Measurements from ENCODE around the gene CCDC27. TPM values are rescaled to one million over a fixed set of nuclear protein-coding genes. Genes with fewer than 3 reads are reported as not detected.

The CCDC27 gene
- total and polyA plus RNA-seq, 2 of the 8 experiments (the other 6 are each of a cell fraction or from before 2014, with no cell fraction given), result 0.15 TPM; not detected in 1

DNA sequence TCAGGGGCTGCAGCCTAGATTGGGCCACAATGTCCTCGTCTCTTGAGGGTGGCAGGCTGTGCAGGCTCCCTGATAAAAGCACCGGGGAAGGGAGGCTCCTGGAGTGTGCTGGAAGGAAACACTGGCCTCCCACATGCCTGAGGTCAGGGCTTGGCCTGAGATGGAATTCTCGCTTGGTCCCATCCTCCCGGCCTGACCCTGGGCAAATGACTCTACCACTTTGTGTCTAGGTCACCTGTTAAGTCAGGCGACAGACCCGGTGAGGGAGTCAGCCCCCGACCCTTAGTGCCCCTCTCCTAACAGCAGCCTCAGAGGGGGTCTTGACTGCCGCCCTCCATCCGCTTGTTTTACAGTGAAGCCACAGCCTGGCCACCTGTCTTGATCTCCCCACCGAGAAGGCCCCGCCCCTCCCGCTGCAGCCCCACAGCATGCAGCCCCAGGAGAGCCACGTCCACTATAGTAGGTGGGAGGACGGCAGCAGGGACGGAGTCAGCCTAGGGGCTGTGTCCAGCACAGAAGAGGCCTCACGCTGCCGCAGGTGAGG is 22.8 kb downstream of the CCDC27 start:
- Histone ChIP-seq H4K91ac (replicated peaks; ENCODE audit: insufficient read length, low read length) (no peak overlapping the region), H3K79me2 (ENCODE audit: control insufficient read depth in 1 of 2, insufficient read depth in 2 of 2, low read length in 2 of 2) (no peaks in the 10 kb centered on the region), H3K23me2 (ENCODE audit: low read depth, low read length) (peaks cover 11% of the 10 kb centered on the region; the same call in 1 of the 2 replicates), H3K9ac (replicated peaks in 1 of 4; ENCODE audit: extremely low read depth in 1 of 4, low read depth in 3 of 4, low read length in 3 of 4) (no peak overlapping the region), H3K4me1 (replicated peaks in 1 of 4; ENCODE audit: control insufficient read depth in 3 of 4, insufficient read depth in 4 of 4, low read length in 3 of 4) (peaks cover 0 to 35% (median 13%) of the 10 kb centered on the region in 4 experiments; a peak in 6 of 7 replicates), H3K36me3 (ENCODE audit: control insufficient read depth in 2 of 4, insufficient read depth in 4 of 4, low read length in 3 of 4) (peaks cover 3 to 8% (median 7%) of the 10 kb centered on the region in 4 experiments; a peak in 5 of 8 replicates), H2BK5ac (ENCODE audit: low read depth, low read length) (no peak overlapping the region), H3K79me1 (ENCODE audit: low read depth, low read length) (no peaks in the 10 kb centered on the region; the same call in 1 of the 2 replicates), H3K56ac (replicated peaks; ENCODE audit: insufficient read length, low read depth, low read length) (no peak overlapping the region), H2BK120ac (replicated peaks; ENCODE audit: low read depth, low read length) (no peak overlapping the region), H3K27ac (ENCODE audit: low read depth, low read length) (no peak overlapping the region), H3K27me3 (replicated peaks in 1 of 4; ENCODE audit: control insufficient read depth in 3 of 4, extremely low read depth in 1 of 4, insufficient read depth in 3 of 4, low read length in 3 of 4) (no peaks in the 10 kb centered on the region; a peak in 1 of 7 replicates), H2AFZ (ENCODE audit: low read length) (no peak overlapping the region), H4K8ac (ENCODE audit: extremely low read depth, insufficient read depth, low read length) (no peak overlapping the region), H2BK15ac (ENCODE audit: low read length) (no peak overlapping the region), H3K18ac (ENCODE audit: extremely low read depth, low read length) (no peak overlapping the region), H2BK20ac (ENCODE audit: low read length) (no peak overlapping the region), H2AK5ac (ENCODE audit: low read depth, low read length) (no peak overlapping the region), H3K4me3 (ENCODE audit: extremely low read depth in 1 of 4, insufficient read depth in 2 of 4, low read depth in 3 of 4, low read length in 4 of 4) (no peak overlapping the region), H3K4me2 (ENCODE audit: insufficient read depth in 1 of 2, low read depth in 2 of 2, low read length in 2 of 2) (peak overlapping the region in 1 of 2 experiments; percentile 24; a peak in 2 of 4 replicates), H2BK12ac (ENCODE audit: low read depth, low read length) (0 out of 2 replicates have a peak overlapping the region, but pooled peaks have one; percentile 9), H3K23ac (ENCODE audit: insufficient read length) (no peak overlapping the region), H4K5ac (ENCODE audit: insufficient read length, low read depth, low read length) (no peak overlapping the region), H4K20me1 (replicated peaks in 1 of 2; ENCODE audit: control insufficient read depth in 1 of 2, insufficient read depth in 2 of 2, low read length in 2 of 2) (peaks cover 6 to 21% of the 10 kb centered on the region in 2 experiments), H3K14ac (ENCODE audit: insufficient read length) (no peak overlapping the region), H3K4ac (replicated peaks; ENCODE audit: insufficient read length, low read depth, low read length) (no peak overlapping the region), H3K9me3 (ENCODE audit: insufficient read depth in 2 of 2, low read depth in 1 of 2, low read length in 1 of 2) (no peaks in the 10 kb centered on the region)
- no peak for FAIRE-seq
- CTCF ChIA-PET (ENCODE audit: partially characterized antibody), result interaction anchor here (0.6 to 3.4 kb wide), 16 partner anchors 11 to 106 kb away, joined by 3 to 24 read pairs (median 6); partner anchors contain the start of gene LRRC47
- WGBS, 2 experiments (ENCODE audit: extremely low coverage in 1 of 2, insufficient coverage in 1 of 2, insufficient read length in 1 of 2, insufficient replicate concordance in 2 of 2, low coverage in 1 of 2, low lambda C conversion rate in 2 of 2, missing lambda C conversion rate in 1 of 2), result 81% methylated on average over 17 of the region's 17 CpGs; no CpG with 5 or more reads in 1 of the 2 experiments
- POLR2A ChIA-PET (ENCODE audit: partially characterized antibody), result interaction anchor here (0.6 to 5.8 kb wide), 8 partner anchors 9 to 146 kb away, joined by 3 to 84 read pairs (median 3); partner anchors contain the start of gene C1orf174
- DNase-seq (ENCODE audit: low read depth in 1 of 2, low spot score in 2 of 2), result no peak
- TF ChIP-seq EP300 (IDR thresholded peaks at IDR 0.05; ENCODE audit: borderline replicate concordance in 1 of 2, low read depth in 2 of 2, low read length in 2 of 2) (no peak), SRF (IDR thresholded peaks at IDR 0.05; ENCODE audit: low read depth, low read length) (no peak), POLR2AphosphoS5 (IDR thresholded peaks at IDR 0.05; ENCODE audit: low read depth, low read length) (no peak), MAFK (IDR thresholded peaks at IDR 0.05; ENCODE audit: low read depth, low read length) (no peak)

Measured in H1 (cell line).